DND-41 (cell line): Measurements from ENCODE around the gene BST1.

Experiments used
- ATAC-seq: fragments of 200-7000 bp; cut with Tn5 transposase; 3 replicates; pipeline ENCODE4 v1.9.1; 2021; ENCODE audit warnings: low read depth; ENCODE audit not compliant: insufficient read depth
- DNase-seq: peaks from one replicate; pipeline ENCODE4 v3.0.0-alpha.2; 2020
- H2AFZ ChIP-seq: 2 replicates; pipeline ENCODE4 v1.6.0; 2012; ENCODE audit warnings: low read depth, low read length
- H3K27ac ChIP-seq: 2 replicates; pipeline ENCODE4 v1.5.1; 2012; ENCODE audit warnings: low read length, inconsistent platforms
- H3K27me3 ChIP-seq: fragments of 200-600 bp; sonication (generic); 2 replicates; pipeline ENCODE4 v1.6.0; 2012; ENCODE audit warnings: low read length, mild to moderate bottlenecking, inconsistent platforms; ENCODE audit not compliant: insufficient read depth, poor library complexity
- H3K36me3 ChIP-seq: 2 replicates; pipeline ENCODE4 v1.5.1; 2012; ENCODE audit warnings: low read length, inconsistent platforms; ENCODE audit not compliant: insufficient read depth
- H3K4me1 ChIP-seq: 2 replicates; pipeline ENCODE4 v1.5.1; 2012; ENCODE audit warnings: mild to moderate bottlenecking, low read length; ENCODE audit not compliant: insufficient read depth
- H3K4me2 ChIP-seq: 2 replicates; pipeline ENCODE4 v1.6.0; 2012; ENCODE audit warnings: mild to moderate bottlenecking, moderate library complexity, low read length, inconsistent platforms; ENCODE audit not compliant: insufficient read depth
- H3K4me3 ChIP-seq, 2 experiments: fragments of 200-600 bp in 1 of 2; shearing (Covaris generic) in 1 of 2; 2 replicates each; pipeline ENCODE4 v1.5.1; 2012 to 2016; ENCODE audit warnings: inconsistent platforms in 2 of 2, low read length in 2 of 2, mild to moderate bottlenecking in 2 of 2, low read depth in 1 of 2, moderate library complexity in 1 of 2
- H3K79me2 ChIP-seq: 2 replicates; pipeline ENCODE4 v1.6.0; 2012; ENCODE audit warnings: low read length, inconsistent platforms; ENCODE audit not compliant: insufficient read depth
- H3K9ac ChIP-seq: 2 replicates; pipeline ENCODE4 v1.6.0; 2012; ENCODE audit warnings: low read depth, mild to moderate bottlenecking, inconsistent platforms, low read length, moderate library complexity
- H3K9me3 ChIP-seq: 2 replicates; pipeline ENCODE4 v1.5.1; 2012; ENCODE audit warnings: low read length, moderate library complexity, mild to moderate bottlenecking, inconsistent platforms; ENCODE audit not compliant: insufficient read depth, severe bottlenecking
- H4K20me1 ChIP-seq: 2 replicates; pipeline ENCODE4 v1.6.0; 2012; ENCODE audit warnings: low read length; ENCODE audit not compliant: insufficient read depth
- EZH2 ChIP-seq: IDR thresholded peaks from 3 replicates; pipeline ENCODE4 v1.6.1; 2012; ENCODE audit warnings: borderline replicate concordance, low read depth, mild to moderate bottlenecking, moderate library complexity, low read length, inconsistent platforms; ENCODE audit not compliant: severe bottlenecking
- TF ChIP-seq, protein P1 (sequence below): IDR thresholded peaks from 2 replicates; pipeline ENCODE4 v1.5.1; 2012; ENCODE audit warnings: borderline replicate concordance, low read length, moderate library complexity, mild to moderate bottlenecking; ENCODE audit not compliant: poor library complexity, severe bottlenecking; ENCODE audit errors: extremely low read depth

The BST1 gene

DNA sequence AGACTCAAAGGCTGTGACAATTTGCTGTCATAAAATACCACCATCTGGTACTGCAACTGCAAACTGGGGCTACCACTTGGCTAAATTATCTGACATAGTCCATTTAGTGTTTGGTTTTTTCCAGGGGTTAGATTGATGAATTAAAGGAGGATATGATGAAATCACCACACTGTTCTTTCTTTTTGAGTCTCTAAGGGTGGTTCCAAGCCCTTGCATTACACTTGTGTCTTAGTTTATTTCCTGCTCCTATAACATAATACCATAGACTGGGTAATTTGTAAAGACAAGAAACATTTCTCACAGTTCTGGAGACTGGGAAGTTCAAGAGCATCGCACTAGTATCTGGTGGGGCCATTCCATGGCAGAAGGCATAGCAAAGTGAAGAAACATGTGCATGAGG lies 43.2 kb downstream of the BST1 start:
- no peak for TF ChIP-seq EZH2
- no peak overlapping the region for H3K9ac ChIP-seq

DNA sequence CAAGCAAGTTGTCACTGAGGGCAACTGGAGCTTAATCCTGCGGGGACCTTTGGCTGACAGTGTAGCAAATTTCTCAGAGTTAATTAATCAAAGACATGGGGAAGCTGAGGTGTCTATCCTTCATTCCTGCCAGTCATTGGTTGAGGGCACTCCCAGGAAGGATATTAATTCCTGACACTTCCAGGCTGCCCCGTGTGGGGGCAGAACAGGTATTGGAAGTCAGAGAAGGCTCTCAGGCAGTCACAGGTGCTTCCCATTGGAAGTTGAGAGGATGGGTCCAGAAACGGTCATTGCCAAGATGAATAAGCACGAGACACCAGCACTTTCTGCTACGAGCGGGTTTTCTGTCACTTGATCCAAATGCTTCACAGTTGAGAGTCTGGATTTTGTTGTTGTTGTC lies 46.1 kb downstream of the BST1 start:
- no peak for DNase-seq
- H4K20me1 ChIP-seq, result no peaks in the 10 kb centered on the region
- H3K9me3 ChIP-seq, result peaks cover 9% of the 10 kb centered on the region
- H3K79me2 ChIP-seq, result peaks cover 41% of the 10 kb centered on the region
- H3K4me1 ChIP-seq, result peaks cover 59% of the 10 kb centered on the region
- no peaks in the 10 kb centered on the region for H3K27me3 ChIP-seq
- peaks cover 13% of the 10 kb centered on the region for H3K36me3 ChIP-seq
- H2AFZ ChIP-seq, result no peak overlapping the region
- H3K9ac ChIP-seq, result no peak overlapping the region
- no peak for ATAC-seq
- H3K27ac ChIP-seq, result 0 out of 2 replicates have a peak overlapping the region, but pooled peaks have one; percentile 20
- no peak overlapping the region for H3K4me2 ChIP-seq
- TF ChIP-seq, protein P1, sequence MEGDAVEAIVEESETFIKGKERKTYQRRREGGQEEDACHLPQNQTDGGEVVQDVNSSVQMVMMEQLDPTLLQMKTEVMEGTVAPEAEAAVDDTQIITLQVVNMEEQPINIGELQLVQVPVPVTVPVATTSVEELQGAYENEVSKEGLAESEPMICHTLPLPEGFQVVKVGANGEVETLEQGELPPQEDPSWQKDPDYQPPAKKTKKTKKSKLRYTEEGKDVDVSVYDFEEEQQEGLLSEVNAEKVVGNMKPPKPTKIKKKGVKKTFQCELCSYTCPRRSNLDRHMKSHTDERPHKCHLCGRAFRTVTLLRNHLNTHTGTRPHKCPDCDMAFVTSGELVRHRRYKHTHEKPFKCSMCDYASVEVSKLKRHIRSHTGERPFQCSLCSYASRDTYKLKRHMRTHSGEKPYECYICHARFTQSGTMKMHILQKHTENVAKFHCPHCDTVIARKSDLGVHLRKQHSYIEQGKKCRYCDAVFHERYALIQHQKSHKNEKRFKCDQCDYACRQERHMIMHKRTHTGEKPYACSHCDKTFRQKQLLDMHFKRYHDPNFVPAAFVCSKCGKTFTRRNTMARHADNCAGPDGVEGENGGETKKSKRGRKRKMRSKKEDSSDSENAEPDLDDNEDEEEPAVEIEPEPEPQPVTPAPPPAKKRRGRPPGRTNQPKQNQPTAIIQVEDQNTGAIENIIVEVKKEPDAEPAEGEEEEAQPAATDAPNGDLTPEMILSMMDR, result no peak
- TF ChIP-seq EZH2, result no peak
- H3K4me3 ChIP-seq, result no peak overlapping the region

More for the DNA sequence above, 43.2 kb downstream of the BST1 start:
- Histone ChIP-seq H3K27me3 (no peaks in the 10 kb centered on the region), H3K79me2 (peaks cover 31% of the 10 kb centered on the region), H3K4me3 (no peak overlapping the region), H3K9me3 (peaks cover 17% of the 10 kb centered on the region), H4K20me1 (no peaks in the 10 kb centered on the region), H3K4me2 (no peak overlapping the region), H2AFZ (no peak overlapping the region), H3K4me1 (peaks cover 65% of the 10 kb centered on the region), H3K36me3 (no peaks in the 10 kb centered on the region), H3K27ac (peak overlapping the region; percentile 55)
- ATAC-seq, result no peak
- no peak for DNase-seq

DNA sequence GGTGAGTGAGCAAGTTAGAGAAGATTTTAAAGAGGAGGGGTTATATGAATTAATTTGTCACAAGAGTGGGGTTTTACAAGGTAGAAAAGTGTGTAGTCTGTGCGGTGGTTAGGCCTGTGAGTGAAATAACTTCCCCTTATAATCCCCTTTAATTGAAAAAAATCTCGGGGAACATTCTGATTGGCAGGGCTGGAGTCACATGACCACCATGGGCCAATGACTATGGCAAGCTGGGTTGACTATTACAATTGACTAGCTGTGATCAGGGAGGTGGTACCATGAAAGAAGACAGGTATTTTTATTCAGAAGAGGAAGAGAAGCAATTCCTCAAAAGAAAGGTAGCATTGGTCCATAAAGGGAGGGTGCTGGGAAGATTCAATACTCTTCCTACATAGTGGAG lies 48.3 kb downstream of the BST1 start:
- Histone ChIP-seq H3K4me2 (no peak overlapping the region), H3K9ac (no peak overlapping the region), H3K4me3 (no peak overlapping the region), H4K20me1 (no peaks in the 10 kb centered on the region), H3K27ac (no peak overlapping the region), H3K4me1 (peaks cover 60% of the 10 kb centered on the region), H3K27me3 (no peaks in the 10 kb centered on the region), H3K36me3 (peaks cover 13% of the 10 kb centered on the region), H3K9me3 (peaks cover 8% of the 10 kb centered on the region), H3K79me2 (peaks cover 51% of the 10 kb centered on the region), H2AFZ (no peak overlapping the region)
- no peak for DNase-seq
- TF ChIP-seq, protein P1, result no peak
- no peak for TF ChIP-seq EZH2
- no peak for ATAC-seq

DNA sequence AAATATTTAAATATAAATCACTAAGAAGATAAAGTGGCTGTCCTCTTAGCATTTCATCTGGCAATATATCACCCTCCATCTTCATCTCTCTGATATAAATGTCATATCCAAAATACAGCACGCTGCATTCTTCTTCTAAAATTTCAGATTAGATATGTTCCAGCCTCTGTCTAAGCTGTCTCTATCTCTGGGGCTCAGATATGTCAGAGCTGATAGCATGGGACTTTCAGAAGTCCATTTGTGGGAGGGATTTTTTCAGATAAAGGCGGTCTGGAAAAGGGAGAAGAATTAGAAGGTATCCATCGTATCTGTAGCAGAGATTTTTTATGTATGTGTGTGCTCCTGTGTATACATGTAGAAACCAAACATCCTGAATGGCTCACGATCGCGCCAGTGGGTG lies 50.2 kb downstream of the BST1 start:
- H3K27ac ChIP-seq, result peak overlapping the region; percentile 96
- peaks cover 55% of the 10 kb centered on the region for H3K79me2 ChIP-seq
- no peak for ATAC-seq

More for the DNA sequence above, 50.2 kb downstream of the BST1 start:
- no peaks in the 10 kb centered on the region for H3K27me3 ChIP-seq
- H3K4me2 ChIP-seq, result peak overlapping the region; percentile 70
- H3K9ac ChIP-seq, result peak overlapping the region; percentile 77
- peaks cover 13% of the 10 kb centered on the region for H3K36me3 ChIP-seq
- peaks cover 66% of the 10 kb centered on the region for H3K4me1 ChIP-seq
- peak overlapping the region in 1 of 2 experiments; percentile 60; a peak in 2 of 4 replicates for H3K4me3 ChIP-seq
- no peak for TF ChIP-seq EZH2
- TF ChIP-seq, protein P1, result no peak
- H4K20me1 ChIP-seq, result no peaks in the 10 kb centered on the region
- H2AFZ ChIP-seq, result no peak overlapping the region
- no peak for DNase-seq
- no peaks in the 10 kb centered on the region for H3K9me3 ChIP-seq
